HG03457 (cell line): Measurements from ENCODE around the gene STC2.

Experiments used
- ATAC-seq: cut with Tn5 transposase; IDR thresholded peaks from one replicate; pipeline ENCODE4 v1.9.1; 2021; ENCODE audit warnings: moderate number of reproducible peaks; ENCODE audit not compliant: unreplicated experiment

Gene STC2

GRCh38 chr5:173314166-173314952, 13.9 kb downstream of the STC2 start:
- ATAC-seq: no peak

GRCh38 chr5:173313351-173313801, 14.8 kb downstream of the STC2 start:
- ATAC-seq: no peak

- no peak for ATAC-seq
These were observed 15.4 kb downstream of the STC2 start for GRCh38 chr5:173312821-173313220.

GRCh38 chr5:173311818-173312585, 16.2 kb downstream of the STC2 start:
- no peak for ATAC-seq

GRCh38 chr5:173310861-173311785, 17.1 kb downstream of the STC2 start:
- ATAC-seq: no peak

- no peak for ATAC-seq
These were observed 17.9 kb downstream of the STC2 start for GRCh38 chr5:173310218-173310769.

GRCh38 chr5:173309731-173310130, 18.5 kb downstream of the STC2 start:
- ATAC-seq: no peak

- no peak for ATAC-seq
These were observed 20.0 kb downstream of the STC2 start for GRCh38 chr5:173308226-173308625.

GRCh38 chr5:173307695-173308094, 20.5 kb downstream of the STC2 start:
- no peak for ATAC-seq

GRCh38 chr5:173306695-173307094, 21.5 kb downstream of the STC2 start:
- no peak for ATAC-seq

GRCh38 chr5:173304591-173304988, 23.6 kb downstream of the STC2 start:
- no peak for ATAC-seq

GRCh38 chr5:173303878-173304590, 24.2 kb downstream of the STC2 start:
- no peak for ATAC-seq

- ATAC-seq: no peak
These were observed 25.6 kb downstream of the STC2 start for GRCh38 chr5:173302546-173303155.

- no peak for ATAC-seq
These were observed 26.3 kb downstream of the STC2 start for GRCh38 chr5:173301695-173302545.

GRCh38 chr5:173300389-173301047, 27.7 kb downstream of the STC2 start:
- ATAC-seq: no peak

GRCh38 chr5:173299820-173300219, 28.4 kb downstream of the STC2 start:
- ATAC-seq: no peak

GRCh38 chr5:173298213-173298926, 29.8 kb downstream of the STC2 start:
- no peak for ATAC-seq

- no peak for ATAC-seq
These were observed 30.4 kb downstream of the STC2 start for GRCh38 chr5:173297813-173298212.
